Neuronal stem cell (in vitro differentiated cells): ENCODE measurements around the gene AGPAT1.
A peak's percentile ranks its signal among the peaks of the same experiment; 100 is the strongest.
"Not testable (repeated sequence)": the region's sequence is repeated elsewhere in the genome, so short reads cannot be mapped to it uniquely, and the experiment has no call there.

Experiments used
- DNase-seq: peaks from one replicate; pipeline ENCODE4 v3.0.0-alpha.2; 2013; ENCODE audit warnings: low spot score
- H2AFZ ChIP-seq: one replicate; pipeline ENCODE4 v1.6.1; 2013; ENCODE audit warnings: mild to moderate bottlenecking, low read length, inconsistent platforms
- H2AK5ac ChIP-seq: 2 replicates; pipeline ENCODE4 v1.6.1; 2013; ENCODE audit warnings: low read depth, mild to moderate bottlenecking, inconsistent platforms, low read length, moderate library complexity, mixed read lengths
- H2BK120ac ChIP-seq: 2 replicates; pipeline ENCODE4 v1.6.1; 2013; ENCODE audit warnings: low read depth, mild to moderate bottlenecking, inconsistent platforms, low read length, moderate library complexity, mixed read lengths
- H2BK12ac ChIP-seq: one replicate; pipeline ENCODE4 v1.6.1; 2013; ENCODE audit warnings: low read length, inconsistent platforms
- H2BK15ac ChIP-seq: 2 replicates; pipeline ENCODE4 v1.6.1; 2013; ENCODE audit warnings: mild to moderate bottlenecking, low read length, inconsistent platforms, mixed read lengths
- H2BK5ac ChIP-seq: one replicate; pipeline ENCODE4 v1.6.1; 2013; ENCODE audit warnings: inconsistent platforms, mild to moderate bottlenecking, low read length, moderate library complexity
- H3K14ac ChIP-seq: one replicate; pipeline ENCODE4 v1.6.1; 2013; ENCODE audit warnings: low read length, inconsistent platforms
- H3K18ac ChIP-seq: 2 replicates; pipeline ENCODE4 v1.6.1; 2013; ENCODE audit warnings: low read length, inconsistent platforms
- H3K23ac ChIP-seq: 2 replicates; pipeline ENCODE4 v1.6.1; 2013; ENCODE audit warnings: low read depth, mild to moderate bottlenecking, mixed read lengths, low read length, inconsistent platforms; ENCODE audit not compliant: poor library complexity
- H3K27ac ChIP-seq: replicated peaks from 3 replicates; pipeline ENCODE4 v1.5.1; 2013; ENCODE audit warnings: low read length, inconsistent platforms
- H3K27me3 ChIP-seq, 3 experiments: 2 replicates each; pipeline ENCODE4 v1.6.1; 2013; ENCODE audit warnings: low read length in 3 of 3, mild to moderate bottlenecking in 2 of 3, inconsistent platforms in 1 of 3, low read depth in 1 of 3, mixed read lengths in 1 of 3, moderate library complexity in 1 of 3; ENCODE audit not compliant: control insufficient read depth in 3 of 3, insufficient read depth in 3 of 3
- H3K36me3 ChIP-seq, 2 donors: replicated peaks in 1 of 2; 2 replicates each; pipeline ENCODE4 v1.6.1; 2013; ENCODE audit warnings: low read length in 2 of 2; ENCODE audit not compliant: control insufficient read depth in 2 of 2, insufficient read depth in 2 of 2
- H3K4ac ChIP-seq: 2 replicates; pipeline ENCODE4 v1.6.1; 2013; ENCODE audit warnings: inconsistent platforms, mild to moderate bottlenecking, low read length, moderate library complexity
- H3K4me1 ChIP-seq, 2 donors: 1 replicate in 1 of 2; 2 replicates in 1 of 2; pipeline ENCODE4 v1.6.1; 2013; ENCODE audit warnings: low read length in 2 of 2, low read depth in 1 of 2; ENCODE audit not compliant: control insufficient read depth in 2 of 2, insufficient read depth in 1 of 2
- H3K4me2 ChIP-seq: one replicate; pipeline ENCODE4 v1.6.1; 2013; ENCODE audit warnings: mild to moderate bottlenecking, low read length, inconsistent platforms; ENCODE audit not compliant: insufficient read depth, poor library complexity, severe bottlenecking
- H3K4me3 ChIP-seq, 2 donors: 2 replicates each; pipeline ENCODE4 v1.5.1; 2013; ENCODE audit warnings: low read length in 2 of 2, mild to moderate bottlenecking in 2 of 2, inconsistent platforms in 1 of 2, moderate library complexity in 1 of 2
- H3K79me1 ChIP-seq: one replicate; pipeline ENCODE4 v1.6.1; 2013; ENCODE audit warnings: low read depth, mild to moderate bottlenecking, inconsistent platforms, low read length, moderate library complexity
- H3K9ac ChIP-seq: one replicate; pipeline ENCODE4 v1.6.1; 2013; ENCODE audit warnings: mild to moderate bottlenecking, low read depth, low read length, inconsistent platforms; ENCODE audit not compliant: poor library complexity
- H3K9me3 ChIP-seq, 2 donors: replicated peaks in 1 of 2; 2 replicates each; pipeline versions ENCODE3 to v1.6.1; 2013; ENCODE audit warnings: low read length in 2 of 2, mild to moderate bottlenecking in 2 of 2, inconsistent platforms in 1 of 2, low read depth in 1 of 2, mixed read lengths in 1 of 2, moderate library complexity in 1 of 2; ENCODE audit not compliant: control insufficient read depth in 2 of 2, insufficient read depth in 1 of 2
- H4K8ac ChIP-seq: one replicate; pipeline ENCODE4 v1.6.1; 2013; ENCODE audit warnings: low read depth, mild to moderate bottlenecking, inconsistent platforms, low read length, moderate library complexity
- H4K91ac ChIP-seq: one replicate; pipeline ENCODE4 v1.6.1; 2013; ENCODE audit warnings: low read length, low read depth, mild to moderate bottlenecking, inconsistent platforms; ENCODE audit not compliant: poor library complexity
- WGBS, 2 donors: extraction: QIAGEN DNeasy Blood & Tissue Kit; methylation state at CpG; one replicate each; pipeline ENCODE4 v1.1.7; 2013; ENCODE audit warnings: missing lambda C conversion rate in 2 of 2, mixed read lengths in 1 of 2; ENCODE audit not compliant: insufficient read length in 2 of 2, insufficient replicate concordance in 1 of 2; ENCODE audit errors: extremely low coverage in 2 of 2; 5-methylcytosine and 5-hydroxymethylcytosine counted together

The AGPAT1 gene

DNA sequence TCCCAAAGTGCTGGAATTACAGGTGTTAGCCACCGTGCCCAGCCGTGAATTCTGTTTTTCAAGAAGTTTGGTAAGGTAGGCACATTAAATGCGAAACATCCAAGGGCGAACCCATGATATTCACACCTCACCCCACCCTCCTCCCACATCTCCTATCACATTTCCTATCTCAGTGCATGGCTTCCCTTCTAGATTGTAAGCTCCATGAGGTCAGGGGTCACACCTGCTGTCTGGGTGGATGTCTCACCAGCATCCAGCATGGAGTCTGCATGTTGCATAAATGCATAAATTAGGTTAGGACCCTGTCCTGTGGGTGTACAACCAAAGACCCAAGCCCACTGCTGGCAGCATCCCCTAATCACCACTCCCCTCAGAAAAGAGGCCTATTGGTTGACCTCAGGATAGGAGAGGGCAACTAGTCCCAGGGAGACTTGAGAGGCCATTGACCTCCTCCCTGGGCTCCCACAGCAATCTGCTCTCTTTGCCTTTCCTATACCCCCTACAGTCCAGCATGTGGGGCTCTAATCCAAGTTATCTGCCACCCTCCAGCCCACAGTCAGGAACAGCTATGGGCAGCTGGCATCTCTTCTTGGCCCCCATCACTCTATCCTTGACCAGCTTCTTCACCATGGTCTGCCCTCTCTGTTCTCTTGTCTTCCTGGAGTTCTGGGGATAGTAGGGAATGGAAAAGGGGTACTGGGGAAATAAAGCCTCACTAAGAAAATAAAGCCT, 28.3 kb downstream of the AGPAT1 start:
- Histone ChIP-seq H3K4me3 (no peak overlapping the region), H4K8ac (no peak overlapping the region), H3K4me2 (no peak overlapping the region), H2AFZ (no peak overlapping the region), H3K79me1 (no peaks in the 10 kb centered on the region), H3K14ac (no peak overlapping the region), H3K9me3 (no peaks in the 10 kb centered on the region), H3K23ac (no peak overlapping the region), H4K91ac (no peak overlapping the region), H3K4me1 (peaks cover 15 to 16% of the 10 kb centered on the region in 2 donors), H3K36me3 (no peaks in the 10 kb centered on the region), H2BK12ac (no peak overlapping the region), H2AK5ac (no peak overlapping the region), H2BK120ac (no peak overlapping the region), H3K27ac (no peak overlapping the region), H3K4ac (no peak overlapping the region), H2BK15ac (no peak overlapping the region), H2BK5ac (no peak overlapping the region), H3K9ac (no peak overlapping the region), H3K18ac (no peak overlapping the region), H3K27me3 (peaks cover 0 to 33% (median 0%) of the 10 kb centered on the region in 3 experiments)
- no CpG with 5 or more reads among the region's 4 CpGs for WGBS, 2 donors
- DNase-seq: no peak

- H2AK5ac ChIP-seq: no peak overlapping the region
- H3K9me3 ChIP-seq: no peaks in the 10 kb centered on the region
- H3K4me2 ChIP-seq: no peak overlapping the region
- WGBS, 2 donors: no CpG with 5 or more reads among the region's 4 CpGs
- H3K4ac ChIP-seq: no peak overlapping the region
- no peak overlapping the region for H2BK12ac ChIP-seq
- peak overlapping the region; percentile 56 for H2AFZ ChIP-seq
- H3K9ac ChIP-seq: no peak overlapping the region
- no peak for DNase-seq
- H3K23ac ChIP-seq: no peak overlapping the region
- peaks cover 8 to 10% of the 10 kb centered on the region in 2 donors for H3K4me1 ChIP-seq
- H2BK120ac ChIP-seq: no peak overlapping the region
- H3K18ac ChIP-seq: no peak overlapping the region
- no peak overlapping the region for H3K4me3 ChIP-seq
- H2BK15ac ChIP-seq: no peak overlapping the region
- no peak overlapping the region for H3K27ac ChIP-seq
- no peak overlapping the region for H4K91ac ChIP-seq
- H3K79me1 ChIP-seq: no peaks in the 10 kb centered on the region
- H2BK5ac ChIP-seq: no peak overlapping the region
- no peak overlapping the region for H4K8ac ChIP-seq
- H3K36me3 ChIP-seq: no peaks in the 10 kb centered on the region
- peaks cover 0 to 26% (median 7%) of the 10 kb centered on the region in 3 experiments for H3K27me3 ChIP-seq
- no peak overlapping the region for H3K14ac ChIP-seq
Observed at GRCh38 chr6:32146687-32147086, 29.2 kb downstream of the AGPAT1 start.

DNA sequence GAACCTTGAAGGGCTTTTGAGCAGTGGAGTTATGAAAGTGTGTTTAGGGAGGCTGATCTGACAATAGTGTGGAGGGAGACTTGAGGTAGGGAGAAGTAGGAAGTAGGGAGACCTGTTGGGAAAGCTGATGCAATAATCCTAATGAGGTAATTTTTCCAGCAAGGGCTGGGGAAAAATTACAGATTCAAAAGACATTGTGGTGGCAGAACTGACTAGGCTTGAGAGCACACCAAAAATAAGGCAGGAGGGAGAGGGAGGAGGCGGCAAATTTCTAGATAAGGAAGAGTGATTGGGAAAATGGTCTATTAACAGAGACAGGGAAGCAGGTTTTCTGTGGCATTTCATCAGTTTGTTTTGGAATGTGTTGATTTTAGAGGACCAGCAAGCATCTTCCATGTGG, 29.6 kb downstream of the AGPAT1 start:
- H3K27ac ChIP-seq: no peak overlapping the region
- H2AFZ ChIP-seq: peak overlapping the region; percentile 56
- H3K27me3 ChIP-seq: peaks cover 0 to 24% (median 10%) of the 10 kb centered on the region in 3 experiments
- no peak overlapping the region for H3K9ac ChIP-seq
- no peak for DNase-seq
- H3K9me3 ChIP-seq: no peaks in the 10 kb centered on the region
- no peak overlapping the region for H2BK120ac ChIP-seq
- no peak overlapping the region for H3K18ac ChIP-seq
- no peak overlapping the region for H3K4me2 ChIP-seq
- no peak overlapping the region for H2BK12ac ChIP-seq
- H2AK5ac ChIP-seq: no peak overlapping the region
- H3K36me3 ChIP-seq: no peaks in the 10 kb centered on the region
- peaks cover 8% of the 10 kb centered on the region in 2 donors for H3K4me1 ChIP-seq
- H4K91ac ChIP-seq: no peak overlapping the region
- H3K4me3 ChIP-seq: no peak overlapping the region
- H3K14ac ChIP-seq: no peak overlapping the region
- no peaks in the 10 kb centered on the region for H3K79me1 ChIP-seq
- H3K23ac ChIP-seq: no peak overlapping the region
- no peak overlapping the region for H4K8ac ChIP-seq
- H2BK5ac ChIP-seq: no peak overlapping the region
- H3K4ac ChIP-seq: no peak overlapping the region
- WGBS, 2 donors: no CpG with 5 or more reads among the region's 1 CpG
- H2BK15ac ChIP-seq: no peak overlapping the region

GRCh38 chr6:32144238-32144637, 31.6 kb downstream of the AGPAT1 start:
- peaks cover 0 to 10% (median 6%) of the 10 kb centered on the region in 3 experiments for H3K27me3 ChIP-seq
- not testable (repeated sequence) for H2BK120ac ChIP-seq, H2AFZ ChIP-seq, H2AK5ac ChIP-seq, H2BK5ac ChIP-seq, H2BK12ac ChIP-seq, H3K79me1 ChIP-seq, H2BK15ac ChIP-seq, H3K4me3 ChIP-seq, H3K18ac ChIP-seq, H3K9ac ChIP-seq, H4K91ac ChIP-seq, H3K9me3 ChIP-seq, DNase-seq, H3K27ac ChIP-seq, H3K36me3 ChIP-seq, H3K14ac ChIP-seq, H3K4me1 ChIP-seq, H3K23ac ChIP-seq, H3K4me2 ChIP-seq, H3K4ac ChIP-seq, H4K8ac ChIP-seq
- no CpG with 5 or more reads among the region's 7 CpGs for WGBS, 2 donors
